ENCODE results near the gene MED12. TPM values are rescaled to one million over a fixed set of nuclear protein-coding genes. Genes with fewer than 3 reads are reported as not detected.
A peak's percentile ranks its signal among the peaks of the same experiment; 100 is the strongest.

The MED12 gene
- total RNA-seq, 3 donors from 2014 or later (not counting 1 experiment from before 2014, with no cell fraction given) = 111 to 156 (median 115) TPM

DNA sequence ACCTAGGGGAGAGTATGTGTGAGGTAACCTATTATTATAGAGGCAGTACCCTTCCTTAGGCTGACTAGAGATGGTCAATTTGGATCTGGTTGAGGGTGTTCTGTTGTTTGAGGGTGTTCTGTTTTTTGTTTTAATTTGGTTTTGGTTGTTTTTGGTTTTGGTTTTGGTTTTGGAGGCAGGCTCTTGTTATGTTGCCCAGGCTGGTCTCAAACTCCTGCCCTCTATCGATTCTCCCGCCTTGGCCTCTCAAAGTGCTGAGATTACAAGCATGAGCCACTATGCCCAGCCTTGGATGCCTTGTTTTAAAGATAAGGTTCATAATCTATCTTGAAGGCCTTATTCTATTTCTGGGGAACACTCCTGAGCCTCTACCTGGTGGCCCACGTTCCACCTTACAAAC, 12.8 kb upstream of the MED12 start:
- Histone ChIP-seq H3K4me1 (ENCODE audit: control insufficient read depth, insufficient read depth, low read length) (peaks cover 96% of the 10 kb centered on the region), H3K27me3 (ENCODE audit: control insufficient read depth, insufficient read depth, low read length) (no peaks in the 10 kb centered on the region), H3K27ac (ENCODE audit: low read length) (peak overlapping the region; percentile 89), H3K4me3 (ENCODE audit: low read length) (no peak overlapping the region), H3K36me3 (ENCODE audit: control insufficient read depth, insufficient read depth, low read length) (peaks cover 31% of the 10 kb centered on the region), H3K9me3 (ENCODE audit: control insufficient read depth, insufficient read depth, low read length) (no peaks in the 10 kb centered on the region)
- peaks cover 71 to 88% of the 10 kb centered on the region in 2 donors for H3K4me1 Mint-ChIP-seq
- peak overlapping the region; percentile 78 for H3K4me3 Mint-ChIP-seq
- peaks cover 5% of the 10 kb centered on the region for H3K36me3 Mint-ChIP-seq
- intact Hi-C loops (cut with micrococcal nuclease) = loop anchor here (10.0 kb wide), 1 partner anchor 429 kb away; the partner anchor contains the start of gene OGT
- TF ChIP-seq, protein P1, sequence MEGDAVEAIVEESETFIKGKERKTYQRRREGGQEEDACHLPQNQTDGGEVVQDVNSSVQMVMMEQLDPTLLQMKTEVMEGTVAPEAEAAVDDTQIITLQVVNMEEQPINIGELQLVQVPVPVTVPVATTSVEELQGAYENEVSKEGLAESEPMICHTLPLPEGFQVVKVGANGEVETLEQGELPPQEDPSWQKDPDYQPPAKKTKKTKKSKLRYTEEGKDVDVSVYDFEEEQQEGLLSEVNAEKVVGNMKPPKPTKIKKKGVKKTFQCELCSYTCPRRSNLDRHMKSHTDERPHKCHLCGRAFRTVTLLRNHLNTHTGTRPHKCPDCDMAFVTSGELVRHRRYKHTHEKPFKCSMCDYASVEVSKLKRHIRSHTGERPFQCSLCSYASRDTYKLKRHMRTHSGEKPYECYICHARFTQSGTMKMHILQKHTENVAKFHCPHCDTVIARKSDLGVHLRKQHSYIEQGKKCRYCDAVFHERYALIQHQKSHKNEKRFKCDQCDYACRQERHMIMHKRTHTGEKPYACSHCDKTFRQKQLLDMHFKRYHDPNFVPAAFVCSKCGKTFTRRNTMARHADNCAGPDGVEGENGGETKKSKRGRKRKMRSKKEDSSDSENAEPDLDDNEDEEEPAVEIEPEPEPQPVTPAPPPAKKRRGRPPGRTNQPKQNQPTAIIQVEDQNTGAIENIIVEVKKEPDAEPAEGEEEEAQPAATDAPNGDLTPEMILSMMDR (IDR thresholded peaks at IDR 0.05) = no peak
- peaks cover 0 to 9% of the 10 kb centered on the region in 2 donors for H3K27me3 Mint-ChIP-seq (ENCODE audit: low read depth in 2 of 2)
- no peaks in the 10 kb centered on the region for H3K9me3 Mint-ChIP-seq
- 57% methylated on average over 3 of the region's 3 CpGs for WGBS (ENCODE audit: insufficient coverage)
- ATAC-seq (peak in 1 of 3 donors; percentile 2), DNase-seq (peak in 1 of 2 donors; percentile 47)
- peak overlapping the region; percentile 97 to 99 for H3K27ac Mint-ChIP-seq

DNA sequence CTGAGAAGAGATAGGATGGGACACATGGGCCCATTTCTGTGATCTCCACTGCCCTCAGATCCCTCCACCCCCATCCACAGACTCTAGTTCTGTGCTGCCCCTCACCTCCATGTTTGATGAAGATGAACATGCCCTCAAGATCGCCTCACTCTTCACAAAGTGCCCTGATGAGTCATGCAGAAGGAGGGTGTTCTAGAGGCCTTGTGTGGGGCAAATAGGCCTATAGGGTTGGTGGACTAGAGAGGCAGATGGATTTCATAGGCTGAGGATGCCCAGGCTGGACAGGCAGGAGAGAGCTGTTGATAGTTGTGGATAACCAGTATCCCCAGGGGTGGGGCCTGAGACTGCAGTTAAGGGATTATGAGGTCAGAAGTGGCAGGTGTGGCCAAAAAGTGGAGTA, 12.0 kb upstream of the MED12 start, which contains the start of gene CXorf65:
Gene CXorf65 (minus strand): TSS at position 314 of the 400 bp plus-strand sequence. CDS start 184 bp downstream, at position 130.
- H3K4me1 ChIP-seq (ENCODE audit: control insufficient read depth, insufficient read depth, low read length) = peaks cover 90% of the 10 kb centered on the region
- intact Hi-C loops (cut with micrococcal nuclease) = loop anchor here (10.0 kb wide), 1 partner anchor 428 kb away; the partner anchor contains the start of gene OGT
- no peaks in the 10 kb centered on the region for H3K9me3 ChIP-seq (ENCODE audit: control insufficient read depth, insufficient read depth, low read length)
- peak in 2 of 3 donors; percentile 8 to 37 for ATAC-seq
- WGBS (ENCODE audit: insufficient coverage) = 100% methylated on average over 1 of the region's 1 CpG
- TF ChIP-seq, protein P1 (IDR thresholded peaks at IDR 0.05) = no peak
- Mint-ChIP-seq H3K36me3 (peaks cover 5% of the 10 kb centered on the region), H3K27ac (peak within 1 kb of the TSS; percentile 97 to 99), H3K9me3 (no peaks in the 10 kb centered on the region), H3K27me3 (ENCODE audit: low read depth in 2 of 2) (peaks cover 0 to 2% of the 10 kb centered on the region in 2 donors), H3K4me1 (peaks cover 68 to 84% of the 10 kb centered on the region in 2 donors), H3K4me3 (peak within 1 kb of the TSS; percentile 84)
- no peaks in the 10 kb centered on the region for H3K27me3 ChIP-seq (ENCODE audit: control insufficient read depth, insufficient read depth, low read length)
- peaks cover 29% of the 10 kb centered on the region for H3K36me3 ChIP-seq (ENCODE audit: control insufficient read depth, insufficient read depth, low read length)
- peak in 1 of 2 donors; percentile 48 for DNase-seq
- peak within 1 kb of the TSS; percentile 100 for H3K27ac ChIP-seq (ENCODE audit: low read length)
- H3K4me3 ChIP-seq (ENCODE audit: low read length) = no peak within 1 kb of the TSS

DNA sequence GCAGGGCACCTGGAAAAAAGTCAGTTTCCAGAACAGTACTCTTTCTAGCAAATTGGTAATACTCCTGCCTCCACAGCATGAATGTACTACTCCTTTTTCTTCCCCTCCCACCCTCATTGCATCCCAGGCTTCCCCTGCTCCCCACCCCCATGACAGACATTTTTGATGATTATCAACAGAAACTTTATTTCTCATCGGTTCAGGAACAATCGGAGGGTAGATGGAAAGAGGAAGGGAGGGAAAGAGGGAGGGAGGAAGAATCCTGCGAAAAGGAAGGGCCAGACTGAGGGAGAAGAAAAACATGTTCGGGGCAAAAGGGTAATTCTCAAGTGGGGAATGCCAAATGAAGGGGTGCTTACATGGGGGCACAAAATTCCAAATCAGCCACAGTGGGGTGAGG, 11.2 kb upstream of the MED12 start:
- Histone ChIP-seq H3K36me3 (ENCODE audit: control insufficient read depth, insufficient read depth, low read length) (peaks cover 29% of the 10 kb centered on the region), H3K27ac (ENCODE audit: low read length) (peak overlapping the region; percentile 100), H3K4me3 (ENCODE audit: low read length) (no peak overlapping the region), H3K4me1 (ENCODE audit: control insufficient read depth, insufficient read depth, low read length) (peaks cover 88% of the 10 kb centered on the region), H3K9me3 (ENCODE audit: control insufficient read depth, insufficient read depth, low read length) (no peaks in the 10 kb centered on the region), H3K27me3 (ENCODE audit: control insufficient read depth, insufficient read depth, low read length) (no peaks in the 10 kb centered on the region)
- TF ChIP-seq, protein P1 (IDR thresholded peaks at IDR 0.05) = no peak
- Mint-ChIP-seq H3K27me3 (ENCODE audit: low read depth in 2 of 2) (no peaks in the 10 kb centered on the region), H3K9me3 (no peaks in the 10 kb centered on the region), H3K4me3 (peak overlapping the region; percentile 84), H3K36me3 (peaks cover 5% of the 10 kb centered on the region), H3K27ac (peak overlapping the region; percentile 97 to 99), H3K4me1 (peaks cover 73 to 88% of the 10 kb centered on the region in 2 donors)
- 53% methylated on average over 4 of the region's 4 CpGs for WGBS (ENCODE audit: insufficient coverage)
- ATAC-seq = no peak
- DNase-seq = peak in 1 of 2 donors; percentile 12
- intact Hi-C loops (cut with micrococcal nuclease) = loop anchor here (10.0 kb wide), 1 partner anchor 428 kb away; the partner anchor contains the start of gene OGT
